H1 (cell line): ENCODE data around the gene UBXN1. TPM values are rescaled to one million over a fixed set of nuclear protein-coding genes. Genes with fewer than 3 reads are reported as not detected.

ENCODE experiments used
- CTCF ChIA-PET: fragments of 300-600 bp; sonication (Branson Sonifier 250); formaldehyde crosslinking; loops from one replicate; lab custom pipeline; 2021; ENCODE audit not compliant: partially characterized antibody; lab: Charles Lee
- POLR2A ChIA-PET: fragments of 300-600 bp; sonication (Branson Sonifier 250); formaldehyde crosslinking; loops from one replicate; lab custom pipeline; 2021; ENCODE audit warnings: inconsistent platforms; ENCODE audit not compliant: partially characterized antibody; lab: Charles Lee
- DNase-seq, 2 experiments: peaks; one replicate each; pipeline versions ENCODE4 v3.0.0 to v3.0.0-alpha.2; 2010 to 2022; ENCODE audit warnings: low spot score in 2 of 2, low read depth in 1 of 2, mixed read lengths in 1 of 2
- FAIRE-seq: peaks from 2 replicates; lab custom pipeline; 2011; peaks lifted over from hg19 to GRCh38; lab: Jason Lieb, UNC
- H2AFZ ChIP-seq: 2 replicates; pipeline ENCODE4 v1.8.1; 2012; ENCODE audit warnings: low read length, inconsistent platforms
- H2AK5ac ChIP-seq: 2 replicates; pipeline ENCODE4 v1.6.1; 2013; ENCODE audit warnings: low read depth, low read length
- H2BK120ac ChIP-seq: replicated peaks from 2 replicates; pipeline ENCODE3; 2013; ENCODE audit warnings: low read depth, low read length, inconsistent platforms
- H2BK12ac ChIP-seq: 2 replicates; pipeline ENCODE4 v1.6.1; 2013; ENCODE audit warnings: low read depth, low read length
- H2BK15ac ChIP-seq: 2 replicates; pipeline ENCODE4 v1.6.1; 2013; ENCODE audit warnings: low read length
- H2BK20ac ChIP-seq: 2 replicates; pipeline ENCODE4 v1.6.1; 2013; ENCODE audit warnings: low read length
- H2BK5ac ChIP-seq: 2 replicates; pipeline ENCODE4 v1.6.1; 2013; ENCODE audit warnings: low read depth, low read length
- H3K14ac ChIP-seq: 2 replicates; pipeline ENCODE4 v1.6.1; 2013; ENCODE audit warnings: inconsistent platforms; ENCODE audit not compliant: insufficient read length
- H3K18ac ChIP-seq: 2 replicates; pipeline ENCODE4 v1.6.1; 2013; ENCODE audit warnings: low read length; ENCODE audit errors: extremely low read depth
- H3K23ac ChIP-seq: 2 replicates; pipeline ENCODE4 v1.6.1; 2013; ENCODE audit warnings: inconsistent platforms; ENCODE audit not compliant: insufficient read length
- H3K23me2 ChIP-seq: 2 replicates; pipeline ENCODE4 v1.6.1; 2013; ENCODE audit warnings: low read depth, low read length
- H3K27ac ChIP-seq: 2 replicates; pipeline ENCODE4 v1.6.1; 2011; ENCODE audit warnings: low read depth, low read length, inconsistent platforms
- H3K27me3 ChIP-seq, 4 experiments: replicated peaks in 1 of 4; 1 replicate in 1 of 4; 2 replicates in 3 of 4; pipeline versions ENCODE4 v1.6.1 to v1.8.1; 2011 to 2013; ENCODE audit warnings: low read length in 3 of 4, mild to moderate bottlenecking in 3 of 4, inconsistent platforms in 2 of 4, mixed read lengths in 2 of 4, moderate library complexity in 1 of 4; ENCODE audit not compliant: control insufficient read depth in 3 of 4, insufficient read depth in 3 of 4; ENCODE audit errors: extremely low read depth in 1 of 4
- H3K36me3 ChIP-seq, 4 experiments: 2 replicates each; pipeline versions ENCODE4 v1.6.1 to v1.8.1; 2011 to 2013; ENCODE audit warnings: mild to moderate bottlenecking in 4 of 4, low read length in 3 of 4, moderate library complexity in 2 of 4, control low read depth in 1 of 4, inconsistent platforms in 1 of 4; ENCODE audit not compliant: insufficient read depth in 4 of 4, control insufficient read depth in 2 of 4
- H3K4ac ChIP-seq: replicated peaks from 2 replicates; pipeline ENCODE3; 2013; ENCODE audit warnings: low read length, low read depth, mixed read lengths, inconsistent platforms; ENCODE audit not compliant: insufficient read length
- H3K4me1 ChIP-seq, 4 experiments: replicated peaks in 1 of 4; 1 replicate in 1 of 4; 2 replicates in 3 of 4; pipeline versions ENCODE4 v1.6.1 to v1.8.1; 2011 to 2013; ENCODE audit warnings: low read length in 3 of 4, inconsistent platforms in 2 of 4, mixed read lengths in 1 of 4; ENCODE audit not compliant: insufficient read depth in 4 of 4, control insufficient read depth in 3 of 4
- H3K4me2 ChIP-seq, 2 experiments: 2 replicates each; pipeline versions ENCODE4 v1.6.1 to v1.8.1; 2011 to 2013; ENCODE audit warnings: low read depth in 2 of 2, low read length in 2 of 2, control low read depth in 1 of 2, inconsistent platforms in 1 of 2, mild to moderate bottlenecking in 1 of 2; ENCODE audit not compliant: insufficient read depth in 1 of 2
- H3K4me3 ChIP-seq, 4 experiments: fragments of 200-600, 300-600 bp in 1 of 4; sonication (generic), shearing (Covaris generic), sonication (Bioruptor Twin) in 1 of 4; 2 replicates each; pipeline versions ENCODE4 v1.5.1 to v1.8.1; 2011 to 2016; ENCODE audit warnings: low read length in 4 of 4, low read depth in 3 of 4, control low read depth in 2 of 4, inconsistent platforms in 2 of 4, mild to moderate bottlenecking in 2 of 4, mixed read lengths in 1 of 4, moderate library complexity in 1 of 4; ENCODE audit not compliant: insufficient read depth in 2 of 4; ENCODE audit errors: extremely low read depth in 1 of 4
- H3K56ac ChIP-seq: replicated peaks from 2 replicates; pipeline ENCODE3; 2013; ENCODE audit warnings: low read depth, mild to moderate bottlenecking, mixed read lengths, low read length, inconsistent platforms; ENCODE audit not compliant: insufficient read length
- H3K79me1 ChIP-seq: 2 replicates; pipeline ENCODE4 v1.6.1; 2013; ENCODE audit warnings: low read depth, low read length, control low read depth
- H3K79me2 ChIP-seq, 2 experiments: 2 replicates each; pipeline versions ENCODE4 v1.6.1 to v1.8.1; 2012 to 2013; ENCODE audit warnings: low read length in 2 of 2, mild to moderate bottlenecking in 2 of 2, inconsistent platforms in 1 of 2; ENCODE audit not compliant: insufficient read depth in 2 of 2, control insufficient read depth in 1 of 2
- H3K9ac ChIP-seq, 4 experiments: replicated peaks in 1 of 4; 1 replicate in 1 of 4; 2 replicates in 3 of 4; pipeline versions ENCODE4 v1.6.1 to v1.8.1; 2011 to 2013; ENCODE audit warnings: low read depth in 3 of 4, low read length in 3 of 4, control low read depth in 2 of 4, mild to moderate bottlenecking in 2 of 4, moderate library complexity in 2 of 4, inconsistent platforms in 1 of 4; ENCODE audit errors: extremely low read depth in 1 of 4
- H3K9me3 ChIP-seq, 2 experiments: 2 replicates each; pipeline versions ENCODE4 v1.6.1 to v1.8.1; 2012 to 2013; ENCODE audit warnings: mild to moderate bottlenecking in 2 of 2, moderate library complexity in 2 of 2, control low read depth in 1 of 2, inconsistent platforms in 1 of 2, low read depth in 1 of 2, low read length in 1 of 2, mixed read lengths in 1 of 2; ENCODE audit not compliant: insufficient read depth in 2 of 2
- H4K20me1 ChIP-seq, 2 experiments: replicated peaks in 1 of 2; 2 replicates each; pipeline versions ENCODE3 to v1.8.1; 2011 to 2013; ENCODE audit warnings: inconsistent platforms in 2 of 2, low read length in 2 of 2, mild to moderate bottlenecking in 1 of 2; ENCODE audit not compliant: insufficient read depth in 2 of 2, control insufficient read depth in 1 of 2
- H4K5ac ChIP-seq: 2 replicates; pipeline ENCODE4 v1.6.1; 2013; ENCODE audit warnings: low read length, low read depth, mixed read lengths, inconsistent platforms; ENCODE audit not compliant: insufficient read length
- H4K8ac ChIP-seq: 2 replicates; pipeline ENCODE4 v1.8.0; 2013; ENCODE audit warnings: mild to moderate bottlenecking, moderate library complexity, low read length, inconsistent platforms; ENCODE audit not compliant: insufficient read depth; ENCODE audit errors: extremely low read depth
- H4K91ac ChIP-seq: replicated peaks from 2 replicates; pipeline ENCODE3; 2013; ENCODE audit warnings: low read length, mixed read lengths, inconsistent platforms; ENCODE audit not compliant: insufficient read length
- ASH2L ChIP-seq: fragments of 200-600, 300-600 bp; sonication (generic); IDR thresholded peaks from one replicate; pipeline ENCODE4 v1.7.1; 2017; ENCODE audit warnings: low read length
- CBX8 ChIP-seq: fragments of 300-800, 300-1000 bp; sonication (generic); IDR thresholded peaks from 2 replicates; pipeline ENCODE4 v1.7.1; 2016; ENCODE audit warnings: low read depth, low read length, borderline replicate concordance
- JUND ChIP-seq: IDR thresholded peaks from 2 replicates; pipeline ENCODE4 v1.6.1; 2011; ENCODE audit warnings: mild to moderate bottlenecking, improper control_type of control experiment, low read length
- RNF2 ChIP-seq: fragments of 200-900, 300-1000 bp; sonication (generic); IDR thresholded peaks from 2 replicates; pipeline ENCODE4 v1.7.1; 2016; ENCODE audit warnings: borderline replicate concordance, low read depth, mild to moderate bottlenecking, antibody characterized with exemption, low read length; ENCODE audit not compliant: poor library complexity, severe bottlenecking; ENCODE audit errors: missing control alignments
- SIRT6 ChIP-seq: IDR thresholded peaks from one replicate; pipeline ENCODE4 v1.7.1; 2012; ENCODE audit warnings: low read length, inconsistent platforms
- SUZ12 ChIP-seq: fragments of 200-600 bp; sonication (generic); IDR thresholded peaks from 2 replicates; pipeline ENCODE4 v1.6.1; 2012; ENCODE audit warnings: mild to moderate bottlenecking, inconsistent platforms, low read length, moderate library complexity, mixed read lengths
- TAF1 ChIP-seq: IDR thresholded peaks from 2 replicates; pipeline ENCODE4 v1.6.1; 2011; ENCODE audit warnings: mild to moderate bottlenecking, low read depth, low read length
- ZNF274 ChIP-seq: IDR thresholded peaks from 2 replicates; pipeline ENCODE4 v1.7.0; 2012; ENCODE audit warnings: low read length, borderline replicate concordance; ENCODE audit errors: extremely low read depth
- WGBS, 2 experiments: shearing (Covaris generic) in 1 of 2; methylation state at CpG; one replicate each; pipeline versions ENCODE4 v1.1.6 to v1.1.7; 2013 to 2015; ENCODE audit warnings: low lambda C conversion rate in 2 of 2, mixed read lengths in 2 of 2, inconsistent platforms in 1 of 2, low coverage in 1 of 2, missing lambda C conversion rate in 1 of 2; ENCODE audit not compliant: insufficient replicate concordance in 2 of 2, insufficient coverage in 1 of 2, insufficient read length in 1 of 2; ENCODE audit errors: extremely low coverage in 1 of 2, missing lambda C conversion rate in 1 of 2; 5-methylcytosine and 5-hydroxymethylcytosine counted together
- polyA plus RNA-seq, 7 experiments: library from polyadenylated mRNA; depleted of rRNA in 3 of 7; stranded (reverse) in 5 of 7; unstranded in 2 of 7; fragments of >200 nt in 5 of 7; fragments of 200-250 nt in 2 of 7; gene quantifications; 1 replicate in 5 of 7; 2 replicates in 1 of 7; 4 replicates in 1 of 7; pipeline versions ENCODE4 v1.2.1 to v1.2.3, GENCODE V29; 2011 to 2013; ENCODE audit warnings: missing spikeins in 2 of 7, mixed read lengths in 2 of 7
- total RNA-seq: library from RNA; stranded (reverse); fragmentation: NEBNext Ultra II Directional; extraction: Animal tissue kit (Norgen Biotek cat#: 25700); gene quantifications from 2 replicates; pipeline ENCODE4 v1.2.1, GENCODE V29; 2021
- TF ChIP-seq, protein P1 (sequence below), 3 experiments: IDR thresholded peaks; 1 replicate in 2 of 3; 2 replicates in 1 of 3; pipeline versions ENCODE4 v1.5.1 to v1.6.1; 2011; ENCODE audit warnings: low read length in 3 of 3, mild to moderate bottlenecking in 3 of 3, inconsistent platforms in 2 of 3, low read depth in 1 of 3, moderate library complexity in 1 of 3; ENCODE audit not compliant: insufficient read depth in 1 of 3; ENCODE audit errors: control extremely low read depth in 1 of 3

UBXN1 gene
- total and polyA plus RNA-seq, 2 of the 8 experiments (the other 6 are each of a cell fraction or from before 2014, with no cell fraction given) = 78.6 to 114 TPM

- Histone ChIP-seq H3K27ac (no peak overlapping the region), H2AFZ (no peak overlapping the region), H2BK5ac (no peak overlapping the region), H3K79me2 (peaks cover 3 to 11% of the 10 kb centered on the region in 2 experiments), H3K79me1 (no peaks in the 10 kb centered on the region), H2BK15ac (no peak overlapping the region), H2BK120ac (no peak overlapping the region), H3K4me2 (no peak overlapping the region), H4K5ac (no peak overlapping the region), H3K4me3 (no peak overlapping the region), H3K9me3 (no peaks in the 10 kb centered on the region), H3K4ac (no peak overlapping the region), H2BK12ac (no peak overlapping the region), H4K20me1 (peaks cover 0 to 4% of the 10 kb centered on the region in 2 experiments), H2AK5ac (no peak overlapping the region), H3K18ac (no peak overlapping the region), H3K4me1 (no peaks in the 10 kb centered on the region), H4K91ac (no peak overlapping the region), H2BK20ac (no peak overlapping the region), H3K36me3 (peaks cover 0 to 5% (median 2%) of the 10 kb centered on the region in 4 experiments; a peak in 2 of 8 replicates), H3K9ac (no peak overlapping the region), H4K8ac (no peak overlapping the region), H3K27me3 (no peaks in the 10 kb centered on the region), H3K23ac (no peak overlapping the region), H3K23me2 (peaks cover 3% of the 10 kb centered on the region), H3K56ac (no peak overlapping the region), H3K14ac (no peak overlapping the region)
- DNase-seq = no peak
- no peak for FAIRE-seq
- TF ChIP-seq SIRT6 (no peak), ASH2L (no peak), JUND (no peak), TAF1 (no peak), CBX8 (no peak), SUZ12 (no peak), ZNF274 (no peak), RNF2 (no peak)
- TF ChIP-seq, protein P1, sequence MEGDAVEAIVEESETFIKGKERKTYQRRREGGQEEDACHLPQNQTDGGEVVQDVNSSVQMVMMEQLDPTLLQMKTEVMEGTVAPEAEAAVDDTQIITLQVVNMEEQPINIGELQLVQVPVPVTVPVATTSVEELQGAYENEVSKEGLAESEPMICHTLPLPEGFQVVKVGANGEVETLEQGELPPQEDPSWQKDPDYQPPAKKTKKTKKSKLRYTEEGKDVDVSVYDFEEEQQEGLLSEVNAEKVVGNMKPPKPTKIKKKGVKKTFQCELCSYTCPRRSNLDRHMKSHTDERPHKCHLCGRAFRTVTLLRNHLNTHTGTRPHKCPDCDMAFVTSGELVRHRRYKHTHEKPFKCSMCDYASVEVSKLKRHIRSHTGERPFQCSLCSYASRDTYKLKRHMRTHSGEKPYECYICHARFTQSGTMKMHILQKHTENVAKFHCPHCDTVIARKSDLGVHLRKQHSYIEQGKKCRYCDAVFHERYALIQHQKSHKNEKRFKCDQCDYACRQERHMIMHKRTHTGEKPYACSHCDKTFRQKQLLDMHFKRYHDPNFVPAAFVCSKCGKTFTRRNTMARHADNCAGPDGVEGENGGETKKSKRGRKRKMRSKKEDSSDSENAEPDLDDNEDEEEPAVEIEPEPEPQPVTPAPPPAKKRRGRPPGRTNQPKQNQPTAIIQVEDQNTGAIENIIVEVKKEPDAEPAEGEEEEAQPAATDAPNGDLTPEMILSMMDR (IDR thresholded peaks at IDR 0.05; ENCODE audit: control extremely low read depth in 1 of 3, insufficient read depth in 1 of 3, low read depth in 1 of 3, low read length in 3 of 3) = no peak
- 90% methylated on average over 5 of the region's 5 CpGs; no CpG with 5 or more reads in 1 of the 2 experiments for WGBS, 2 experiments
- CTCF ChIA-PET = interaction anchor here (1.1 to 2.0 kb wide), 2 partner anchors 24 to 232 kb away, joined by 4 read pairs; no protein-coding TSS in a partner anchor
- POLR2A ChIA-PET = interaction anchor here (0.9 to 50.4 kb wide), 10 partner anchors 10 to 217 kb away, joined by 3 to 2041 read pairs (median 3); partner anchors contain the start of genes BSCL2, C11orf98, CSKMT and GANAB
Observed at GRCh38 chr11:62656796-62657429, 22.0 kb downstream of the UBXN1 start.
